Fibroblast of the aortic adventitia (primary cell): ENCODE measurements around the gene SERPINB7. TPM values are rescaled to one million over a fixed set of nuclear protein-coding genes. Genes with fewer than 3 reads are reported as not detected.

Source experiments
- DNase-seq: peaks from one replicate; pipeline ENCODE4 v3.0.0-alpha.2; 2010; ENCODE audit warnings: low read depth
- H3K4me3 ChIP-seq: 2 replicates; pipeline ENCODE4 v1.5.1; 2011; ENCODE audit warnings: low read depth, mild to moderate bottlenecking, control low read depth, low read length, moderate library complexity
- total RNA-seq: library from RNA; depleted of rRNA; stranded (reverse); fragments of >200 nt; gene quantifications from 2 replicates; pipeline ENCODE4 v1.2.3, GENCODE V29; 2012; ENCODE audit warnings: low replicate concordance
- TF ChIP-seq, protein P1 (sequence below): IDR thresholded peaks from 2 replicates; pipeline ENCODE4 v1.5.1; 2011; ENCODE audit warnings: mild to moderate bottlenecking, low read length, control low read depth, inconsistent platforms; ENCODE audit not compliant: insufficient read depth

SERPINB7 gene
- total RNA-seq, 1 donor, result 0.27 TPM

DNA sequence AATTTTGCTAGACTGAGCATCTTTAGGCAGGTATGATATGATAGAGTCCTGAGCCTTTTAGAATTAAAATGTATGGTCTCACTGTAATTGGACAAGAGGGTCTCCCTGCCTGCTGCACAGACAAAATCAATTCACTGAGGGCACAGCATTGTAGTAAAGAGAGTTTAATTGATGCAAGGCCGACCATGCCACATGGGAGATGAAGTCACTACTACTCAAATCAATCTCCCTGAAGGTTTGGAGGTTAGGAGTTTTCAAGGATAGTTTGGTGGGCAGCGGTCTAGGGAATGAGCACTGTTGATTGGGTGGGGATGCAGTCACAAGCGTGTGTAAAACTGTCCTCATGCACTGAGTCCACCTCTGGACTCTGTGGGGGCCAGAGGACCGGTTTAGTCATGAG lies 26.1 kb downstream of the SERPINB7 start:
- TF ChIP-seq, protein P1, sequence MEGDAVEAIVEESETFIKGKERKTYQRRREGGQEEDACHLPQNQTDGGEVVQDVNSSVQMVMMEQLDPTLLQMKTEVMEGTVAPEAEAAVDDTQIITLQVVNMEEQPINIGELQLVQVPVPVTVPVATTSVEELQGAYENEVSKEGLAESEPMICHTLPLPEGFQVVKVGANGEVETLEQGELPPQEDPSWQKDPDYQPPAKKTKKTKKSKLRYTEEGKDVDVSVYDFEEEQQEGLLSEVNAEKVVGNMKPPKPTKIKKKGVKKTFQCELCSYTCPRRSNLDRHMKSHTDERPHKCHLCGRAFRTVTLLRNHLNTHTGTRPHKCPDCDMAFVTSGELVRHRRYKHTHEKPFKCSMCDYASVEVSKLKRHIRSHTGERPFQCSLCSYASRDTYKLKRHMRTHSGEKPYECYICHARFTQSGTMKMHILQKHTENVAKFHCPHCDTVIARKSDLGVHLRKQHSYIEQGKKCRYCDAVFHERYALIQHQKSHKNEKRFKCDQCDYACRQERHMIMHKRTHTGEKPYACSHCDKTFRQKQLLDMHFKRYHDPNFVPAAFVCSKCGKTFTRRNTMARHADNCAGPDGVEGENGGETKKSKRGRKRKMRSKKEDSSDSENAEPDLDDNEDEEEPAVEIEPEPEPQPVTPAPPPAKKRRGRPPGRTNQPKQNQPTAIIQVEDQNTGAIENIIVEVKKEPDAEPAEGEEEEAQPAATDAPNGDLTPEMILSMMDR, result no peak
- DNase-seq, result no peak

DNA sequence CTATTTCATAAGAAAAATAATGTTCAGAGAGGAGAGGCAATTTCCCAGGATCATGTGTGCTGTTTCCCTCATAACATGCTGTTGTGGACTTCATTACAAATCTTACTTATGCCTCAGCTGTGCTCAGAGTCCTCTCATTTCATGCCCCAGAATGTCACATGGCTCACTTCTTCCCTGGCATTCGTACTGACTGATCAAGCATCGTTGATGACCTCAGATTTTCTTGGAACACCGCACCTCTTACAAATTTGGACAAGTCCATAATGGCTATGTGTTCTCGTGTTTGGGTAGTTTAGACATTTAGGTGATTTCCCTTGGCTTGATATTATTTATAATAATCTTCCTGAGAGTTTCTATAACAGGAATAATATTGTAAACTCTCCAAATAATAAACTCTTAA lies 32.9 kb downstream of the SERPINB7 start:
- H3K4me3 ChIP-seq, result no peak overlapping the region
- no peak for DNase-seq
- TF ChIP-seq, protein P1, result no peak

More for the DNA sequence above, 26.1 kb downstream of the SERPINB7 start:
- H3K4me3 ChIP-seq, result no peak overlapping the region

DNA sequence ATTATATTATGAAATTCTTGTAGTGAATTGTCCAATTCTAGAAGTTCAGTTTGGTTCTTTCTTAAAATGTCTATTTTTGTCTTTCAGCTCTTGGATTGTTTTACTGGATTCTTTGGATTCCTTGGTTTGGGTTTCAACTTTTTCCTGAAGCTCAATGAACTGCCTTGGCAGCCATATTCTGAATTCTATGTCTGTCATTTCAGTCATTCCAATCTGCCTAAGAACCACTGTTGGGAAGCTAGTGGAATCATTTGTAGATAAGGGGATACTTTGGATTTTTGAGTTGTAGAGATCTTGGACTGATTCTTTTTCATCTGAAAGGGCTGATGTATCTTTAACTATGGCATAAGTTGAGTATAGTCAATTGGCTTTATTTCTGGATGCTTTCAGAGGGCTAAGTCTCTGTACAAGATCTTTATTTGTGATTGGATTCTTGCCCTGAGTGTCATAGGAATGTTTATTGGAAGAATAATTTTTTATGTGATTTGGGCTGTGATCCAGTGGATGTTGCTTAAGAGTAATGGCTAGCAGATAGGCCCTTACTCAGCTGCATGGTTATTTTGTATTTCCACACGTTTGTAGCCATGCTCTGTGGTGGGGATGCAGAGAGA lies 42.3 kb downstream of the SERPINB7 start:
- DNase-seq, result peak; percentile 97
- TF ChIP-seq, protein P1, result no peak
- H3K4me3 ChIP-seq, result no peak overlapping the region

DNA sequence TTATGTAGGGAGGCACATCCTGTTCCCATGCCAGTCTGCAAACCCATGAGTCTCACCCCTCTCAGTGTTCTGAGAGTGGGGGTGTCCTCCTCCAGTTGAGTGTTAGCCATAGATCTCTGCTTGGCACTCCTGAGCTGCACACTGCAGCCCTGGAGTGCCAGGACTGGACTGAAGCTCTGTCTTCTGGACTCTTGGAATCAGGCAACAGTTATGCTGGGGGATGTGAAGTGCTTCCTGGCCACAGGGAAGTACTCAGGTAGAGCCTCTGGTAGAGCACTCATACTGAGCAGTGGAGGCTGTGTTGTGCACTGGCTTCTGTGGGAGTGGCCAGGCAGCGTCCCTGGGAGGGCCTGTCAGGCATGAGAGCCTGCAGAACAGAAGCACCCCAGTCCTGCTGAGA lies 43.0 kb downstream of the SERPINB7 start:
- DNase-seq, result no peak
- TF ChIP-seq, protein P1, result no peak
- H3K4me3 ChIP-seq, result no peak overlapping the region

DNA sequence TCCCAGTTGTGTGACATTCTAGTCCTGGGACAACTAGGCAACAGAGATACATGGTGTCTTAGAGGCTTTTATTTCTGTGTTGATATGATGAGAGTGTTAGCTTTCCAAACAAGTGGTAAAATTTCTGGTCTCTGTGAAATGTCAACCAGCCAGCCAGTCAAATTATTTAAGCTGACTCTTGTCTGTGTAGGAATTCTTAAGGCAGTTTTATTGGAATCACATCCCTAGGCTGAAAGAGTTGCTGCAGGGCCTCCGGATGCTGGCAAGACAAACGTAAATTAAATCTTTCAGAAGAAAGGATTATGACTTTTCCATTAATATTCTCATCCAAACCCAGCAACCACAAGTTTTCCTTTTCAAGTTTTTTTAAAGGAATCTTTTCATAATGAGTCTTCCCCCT lies 44.6 kb downstream of the SERPINB7 start:
- DNase-seq, result no peak
- no peak overlapping the region for H3K4me3 ChIP-seq
- TF ChIP-seq, protein P1, result no peak

DNA sequence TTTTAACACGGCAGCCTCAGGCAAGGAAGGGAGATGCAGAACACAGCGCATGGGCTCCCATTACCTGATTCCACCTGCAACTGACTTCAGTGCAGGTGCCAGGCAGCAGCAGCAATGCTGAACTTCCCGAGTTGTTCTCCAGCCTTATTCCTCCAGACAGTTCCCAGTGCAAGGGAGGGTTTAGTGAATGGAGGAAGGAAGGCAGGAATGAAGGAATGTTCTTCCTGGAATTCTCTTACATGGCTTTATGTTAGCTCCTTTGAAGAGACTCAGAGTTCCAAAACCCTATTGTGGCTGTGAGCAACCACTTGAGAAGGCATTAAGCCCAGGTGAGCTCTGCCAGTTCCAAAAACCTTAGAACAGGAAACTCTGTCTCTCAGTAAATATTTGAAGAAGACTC lies 45.5 kb downstream of the SERPINB7 start:
- no peak overlapping the region for H3K4me3 ChIP-seq
- no peak for DNase-seq
- TF ChIP-seq, protein P1, result no peak
